Prostate gland (tissue), 2 donors: ENCODE data around the gene CER1.

ENCODE experiments used
- CTCF ChIP-seq, 4 experiments: fragments of 200-600 bp in 2 of 4; fragments of 450-650 bp in 2 of 4; sonication (generic) in 2 of 4; IDR thresholded peaks; 1 replicate in 3 of 4; 2 replicates in 1 of 4; pipeline ENCODE4 v1.5.1; 2016 to 2019; ENCODE audit warnings: antibody characterized with exemption in 4 of 4, mild to moderate bottlenecking in 2 of 4, moderate library complexity in 2 of 4
- POLR2A ChIP-seq: fragments of 450-650 bp; IDR thresholded peaks from one replicate; pipeline ENCODE4 v1.6.1; 2016; ENCODE audit warnings: antibody characterized with exemption, mild to moderate bottlenecking
- POLR2AphosphoS5 ChIP-seq: sonication (generic); formaldehyde crosslinking; IDR thresholded peaks from one replicate; pipeline ENCODE4 v1.6.1; 2017; ENCODE audit warnings: antibody characterized with exemption

GRCh38 chr9:14674630-14675029 lies 47.9 kb downstream of the CER1 start:
- TF ChIP-seq POLR2AphosphoS5 (no peak), CTCF (IDR thresholded peaks at IDR 0.05) (no peak), POLR2A (no peak)
